ENCODE results near the gene EVI5L. TPM values are rescaled to one million over a fixed set of nuclear protein-coding genes. Genes with fewer than 3 reads are reported as not detected.

Gene EVI5L
- total RNA-seq, 4 donors from 2014 or later, result 8.3 to 15.5 (median 11.9) TPM

- 37 to 39% methylated on average over 3 of the region's 3 CpGs for WGBS, 2 donors
- no peaks in the 10 kb centered on the region for H3K36me3 ChIP-seq
- DNase-seq, result no peak
- no peak overlapping the region for H3K27ac ChIP-seq
- intact Hi-C loops (cut with DNase I), result no loop called here
- TF ChIP-seq CTCF (IDR thresholded peaks at IDR 0.05) (no peak), POLR2A (IDR thresholded peaks at IDR 0.05) (no peak)
- no peak overlapping the region for H3K4me3 ChIP-seq
- no peaks in the 10 kb centered on the region for H3K4me1 ChIP-seq
- H3K9me3 ChIP-seq, result peaks cover 0 to 20% (median 0%) of the 10 kb centered on the region in 3 donors
- H3K27me3 ChIP-seq, result peaks cover 0 to 60% (median 0%) of the 10 kb centered on the region in 4 donors
These were observed 9.4 kb upstream of the EVI5L start for GRCh38 chr19:7820588-7820987.

- Histone ChIP-seq H3K9me3 (peaks cover 0 to 10% (median 0%) of the 10 kb centered on the region in 3 donors), H3K4me1 (no peaks in the 10 kb centered on the region), H3K36me3 (no peaks in the 10 kb centered on the region), H3K27ac (no peak overlapping the region), H3K4me3 (no peak overlapping the region), H3K27me3 (peaks cover 0 to 46% (median 0%) of the 10 kb centered on the region in 4 donors)
- DNase-seq, result no peak
- intact Hi-C loops (cut with DNase I), result no loop called here
- WGBS, 2 donors, result 73 to 82% methylated on average over 4 of the region's 4 CpGs
- TF ChIP-seq POLR2A (IDR thresholded peaks at IDR 0.05) (no peak), CTCF (IDR thresholded peaks at IDR 0.05) (no peak)
These were observed 7.0 kb upstream of the EVI5L start for GRCh38 chr19:7822910-7823515.

- TF ChIP-seq POLR2A (IDR thresholded peaks at IDR 0.05) (no peak), CTCF (IDR thresholded peaks at IDR 0.05) (no peak)
- H3K27ac ChIP-seq, result no peak overlapping the region
- no peaks in the 10 kb centered on the region for H3K36me3 ChIP-seq
- intact Hi-C loops (cut with DNase I), result no loop called here
- H3K9me3 ChIP-seq, result peaks cover 0 to 2% (median 0%) of the 10 kb centered on the region in 3 donors
- 36 to 39% methylated on average over 9 of the region's 9 CpGs for WGBS, 2 donors
- peaks cover 0 to 41% (median 0%) of the 10 kb centered on the region in 4 donors for H3K27me3 ChIP-seq
- H3K4me1 ChIP-seq, result no peaks in the 10 kb centered on the region
- no peak overlapping the region for H3K4me3 ChIP-seq
- DNase-seq, result no peak
These were observed 6.2 kb upstream of the EVI5L start for GRCh38 chr19:7823686-7824301.

GRCh38 chr19:7829166-7829520 lies 875 bp upstream of the EVI5L start:
- WGBS, 2 donors, result 6 to 80% methylated on average over 1 to 15 of the region's 18 CpGs
- peak overlapping the region; percentile 28 to 88 (median 84) for H3K27ac ChIP-seq
- H3K4me3 ChIP-seq, result peak overlapping the region; percentile 3 to 92 (median 82)

More at GRCh38 chr19:7829166-7829520, 875 bp upstream of the EVI5L start:
- H3K27me3 ChIP-seq, result peaks cover 0 to 2% (median 0%) of the 10 kb centered on the region in 4 donors
- H3K36me3 ChIP-seq, result no peaks in the 10 kb centered on the region
- intact Hi-C loops (cut with DNase I), result no loop called here
- no peak for TF ChIP-seq CTCF (IDR thresholded peaks at IDR 0.05)
- no peak for TF ChIP-seq POLR2A (IDR thresholded peaks at IDR 0.05)
- H3K4me1 ChIP-seq, result peaks cover 15 to 47% (median 22%) of the 10 kb centered on the region in 3 donors
- no peaks in the 10 kb centered on the region for H3K9me3 ChIP-seq
- no peak for DNase-seq
